ENCODE measurements around the gene POU6F2. TPM values are rescaled to one million over a fixed set of nuclear protein-coding genes. Genes with fewer than 3 reads are reported as not detected.

Gene POU6F2
- total RNA-seq, 1 experiment from 2014 or later: 0.27 TPM

DNA sequence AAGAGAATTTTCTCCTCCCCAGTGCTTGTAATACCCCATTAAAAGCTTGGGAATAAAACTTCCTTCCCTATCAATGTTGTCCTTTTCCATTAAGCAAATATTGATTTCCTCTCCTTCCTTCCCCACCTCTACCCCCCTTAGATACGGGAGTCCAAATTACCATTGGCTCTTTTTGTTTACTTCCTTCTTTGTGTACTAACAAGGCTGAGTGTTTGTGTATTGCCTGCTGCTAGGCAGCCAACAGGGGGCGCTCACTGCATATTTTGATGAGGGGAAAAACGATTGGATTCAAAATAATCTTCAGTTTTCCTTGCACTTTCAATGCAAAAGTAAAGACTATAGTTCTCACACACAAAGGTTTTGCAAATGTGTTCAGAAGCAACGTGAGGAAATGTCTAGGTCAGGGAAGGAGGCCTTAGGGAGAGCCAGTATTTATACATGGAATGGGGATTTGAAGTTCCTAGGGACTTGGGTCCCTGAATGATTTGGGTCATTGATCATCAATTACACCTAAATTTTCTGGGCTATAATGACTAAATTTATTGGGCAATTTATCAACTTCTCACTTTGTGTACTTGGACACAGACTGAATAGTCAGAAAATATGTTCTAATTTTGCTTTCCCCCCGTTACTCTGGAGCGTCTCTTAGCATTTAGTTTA is 45.1 kb upstream of the POU6F2 start (continued):
- no peak for TF ChIP-seq POLR2AphosphoS5 (IDR thresholded peaks at IDR 0.05; ENCODE audit: low read depth, low read length)
- no peak for TF ChIP-seq SRF (IDR thresholded peaks at IDR 0.05; ENCODE audit: low read depth)
- TF ChIP-seq POLR2A (IDR thresholded peaks at IDR 0.05; ENCODE audit: borderline replicate concordance, extremely low read depth, insufficient read depth, insufficient read length): no peak
- TF ChIP-seq CEBPB (IDR thresholded peaks at IDR 0.05; ENCODE audit: low read depth): no peak

DNA sequence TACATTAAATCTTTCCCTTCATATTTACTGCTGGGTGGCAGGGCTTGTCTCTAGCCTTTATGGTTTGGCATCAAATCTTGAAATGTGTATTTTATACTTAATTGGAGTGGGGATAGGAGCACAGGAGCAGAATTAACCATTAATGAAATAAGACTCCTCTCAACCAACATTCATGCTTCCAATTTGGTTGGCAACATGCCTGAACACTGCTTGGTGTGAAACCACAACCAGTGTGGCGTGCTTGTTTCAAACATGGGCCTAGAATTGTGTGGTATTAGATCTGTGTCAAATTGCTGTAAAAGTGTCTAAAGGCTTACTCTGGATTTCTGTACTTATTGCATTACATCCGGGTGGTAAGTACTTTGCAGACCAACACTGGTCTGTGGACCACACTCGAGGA is 43.7 kb upstream of the POU6F2 start:
- no peaks in the 10 kb centered on the region for H3K9me3 ChIP-seq (ENCODE audit: control insufficient read depth in 1 of 2, insufficient read depth in 1 of 2, low read depth in 1 of 2, low read length in 2 of 2)
- intact Hi-C loops (cut with micrococcal nuclease): loop anchor here (5.0 kb wide), 1 partner anchor 137 kb away; no protein-coding TSS in a partner anchor

More for the DNA sequence above, 43.7 kb upstream of the POU6F2 start:
- no TSS peak for BruUV-seq (replicated peaks)
- Histone ChIP-seq H3K9me2 (ENCODE audit: insufficient read depth) (no peaks in the 10 kb centered on the region), H3K36me3 (ENCODE audit: control insufficient read depth in 1 of 2, insufficient read depth in 2 of 2, low read length in 2 of 2) (no peaks in the 10 kb centered on the region), H3K9ac (ENCODE audit: low read length) (no peak overlapping the region), H3K79me2 (ENCODE audit: insufficient read depth, low read length) (no peaks in the 10 kb centered on the region), H3K27me3 (ENCODE audit: insufficient read depth, low read length) (peaks cover 6% of the 10 kb centered on the region; the same call in 1 of the 2 replicates), H3K4me2 (ENCODE audit: low read length) (no peak overlapping the region), H4K20me1 (ENCODE audit: insufficient read depth) (no peaks in the 10 kb centered on the region), H2AFZ (ENCODE audit: low read depth, low read length, poor library complexity, severe bottlenecking) (no peak overlapping the region), H3K4me1 (ENCODE audit: control insufficient read depth in 1 of 2, insufficient read depth in 2 of 2, low read length in 2 of 2) (0 out of 4 replicates have a peak, but pooled peaks cover 0 to 3% of the 10 kb centered on the region in 2 experiments), H3K4me3 (replicated peaks in 1 of 2; ENCODE audit: low read depth in 1 of 2, low read length in 2 of 2) (no peak overlapping the region), H3K27ac (ENCODE audit: low read depth, low read length) (no peak overlapping the region)
- no peak for ATAC-seq
- no peak for DNase-seq (ENCODE audit: low read depth, low spot score)
- ChIA-PET POLR2A (no interaction called here), CTCF (interaction anchor here (0.9 kb wide), 1 partner anchor 134 kb away, joined by 3 read pairs; no protein-coding TSS in a partner anchor), RAD21 (ENCODE audit: low non-redundant PET in 1 of 2, low total read pairs in 2 of 2, uncharacterized antibody in 2 of 2, unreplicated experiment in 2 of 2) (no interaction called here)
- TF ChIP-seq, protein P1, sequence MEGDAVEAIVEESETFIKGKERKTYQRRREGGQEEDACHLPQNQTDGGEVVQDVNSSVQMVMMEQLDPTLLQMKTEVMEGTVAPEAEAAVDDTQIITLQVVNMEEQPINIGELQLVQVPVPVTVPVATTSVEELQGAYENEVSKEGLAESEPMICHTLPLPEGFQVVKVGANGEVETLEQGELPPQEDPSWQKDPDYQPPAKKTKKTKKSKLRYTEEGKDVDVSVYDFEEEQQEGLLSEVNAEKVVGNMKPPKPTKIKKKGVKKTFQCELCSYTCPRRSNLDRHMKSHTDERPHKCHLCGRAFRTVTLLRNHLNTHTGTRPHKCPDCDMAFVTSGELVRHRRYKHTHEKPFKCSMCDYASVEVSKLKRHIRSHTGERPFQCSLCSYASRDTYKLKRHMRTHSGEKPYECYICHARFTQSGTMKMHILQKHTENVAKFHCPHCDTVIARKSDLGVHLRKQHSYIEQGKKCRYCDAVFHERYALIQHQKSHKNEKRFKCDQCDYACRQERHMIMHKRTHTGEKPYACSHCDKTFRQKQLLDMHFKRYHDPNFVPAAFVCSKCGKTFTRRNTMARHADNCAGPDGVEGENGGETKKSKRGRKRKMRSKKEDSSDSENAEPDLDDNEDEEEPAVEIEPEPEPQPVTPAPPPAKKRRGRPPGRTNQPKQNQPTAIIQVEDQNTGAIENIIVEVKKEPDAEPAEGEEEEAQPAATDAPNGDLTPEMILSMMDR (IDR thresholded peaks at IDR 0.05 in 2 of 3, conservative IDR thresholded peaks at IDR 0.05 in 1 of 3; ENCODE audit: borderline replicate concordance in 1 of 3, insufficient read depth in 1 of 3, low read depth in 2 of 3, low read length in 2 of 3): no peak
- no peak for TF ChIP-seq SP1 (IDR thresholded peaks at IDR 0.05; ENCODE audit: low read depth)
- no peak for TF ChIP-seq EGR1 (IDR thresholded peaks at IDR 0.05; ENCODE audit: low read depth)
- TF ChIP-seq, protein P2, sequence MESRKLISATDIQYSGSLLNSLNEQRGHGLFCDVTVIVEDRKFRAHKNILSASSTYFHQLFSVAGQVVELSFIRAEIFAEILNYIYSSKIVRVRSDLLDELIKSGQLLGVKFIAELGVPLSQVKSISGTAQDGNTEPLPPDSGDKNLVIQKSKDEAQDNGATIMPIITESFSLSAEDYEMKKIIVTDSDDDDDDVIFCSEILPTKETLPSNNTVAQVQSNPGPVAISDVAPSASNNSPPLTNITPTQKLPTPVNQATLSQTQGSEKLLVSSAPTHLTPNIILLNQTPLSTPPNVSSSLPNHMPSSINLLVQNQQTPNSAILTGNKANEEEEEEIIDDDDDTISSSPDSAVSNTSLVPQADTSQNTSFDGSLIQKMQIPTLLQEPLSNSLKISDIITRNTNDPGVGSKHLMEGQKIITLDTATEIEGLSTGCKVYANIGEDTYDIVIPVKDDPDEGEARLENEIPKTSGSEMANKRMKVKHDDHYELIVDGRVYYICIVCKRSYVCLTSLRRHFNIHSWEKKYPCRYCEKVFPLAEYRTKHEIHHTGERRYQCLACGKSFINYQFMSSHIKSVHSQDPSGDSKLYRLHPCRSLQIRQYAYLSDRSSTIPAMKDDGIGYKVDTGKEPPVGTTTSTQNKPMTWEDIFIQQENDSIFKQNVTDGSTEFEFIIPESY (IDR thresholded peaks at IDR 0.05; ENCODE audit: extremely low read depth, insufficient replicate concordance, low read length): no peak
- no peak for TF ChIP-seq RAD21 (IDR thresholded peaks at IDR 0.05; ENCODE audit: low read depth)
- TF ChIP-seq FOSL1 (IDR thresholded peaks at IDR 0.05; ENCODE audit: low read depth): no peak
- TF ChIP-seq ELF1 (IDR thresholded peaks at IDR 0.05; ENCODE audit: borderline replicate concordance, low read depth): no peak
- no peak for TF ChIP-seq CEBPB (IDR thresholded peaks at IDR 0.05; ENCODE audit: low read depth)
- TF ChIP-seq EZH2phosphoT487 (IDR thresholded peaks at IDR 0.05; ENCODE audit: borderline replicate concordance): no peak
- TF ChIP-seq JUND (IDR thresholded peaks at IDR 0.05): no peak
- TF ChIP-seq ZFX (IDR thresholded peaks at IDR 0.05): no peak
- no peak for TF ChIP-seq CBX3 (IDR thresholded peaks at IDR 0.05; ENCODE audit: low read depth)
- TF ChIP-seq YY1 (IDR thresholded peaks at IDR 0.05; ENCODE audit: extremely low read depth, insufficient replicate concordance, low read depth, low read length): no peak
- no peak for TF ChIP-seq SRF (IDR thresholded peaks at IDR 0.05; ENCODE audit: low read depth)
- TF ChIP-seq, protein P3, sequence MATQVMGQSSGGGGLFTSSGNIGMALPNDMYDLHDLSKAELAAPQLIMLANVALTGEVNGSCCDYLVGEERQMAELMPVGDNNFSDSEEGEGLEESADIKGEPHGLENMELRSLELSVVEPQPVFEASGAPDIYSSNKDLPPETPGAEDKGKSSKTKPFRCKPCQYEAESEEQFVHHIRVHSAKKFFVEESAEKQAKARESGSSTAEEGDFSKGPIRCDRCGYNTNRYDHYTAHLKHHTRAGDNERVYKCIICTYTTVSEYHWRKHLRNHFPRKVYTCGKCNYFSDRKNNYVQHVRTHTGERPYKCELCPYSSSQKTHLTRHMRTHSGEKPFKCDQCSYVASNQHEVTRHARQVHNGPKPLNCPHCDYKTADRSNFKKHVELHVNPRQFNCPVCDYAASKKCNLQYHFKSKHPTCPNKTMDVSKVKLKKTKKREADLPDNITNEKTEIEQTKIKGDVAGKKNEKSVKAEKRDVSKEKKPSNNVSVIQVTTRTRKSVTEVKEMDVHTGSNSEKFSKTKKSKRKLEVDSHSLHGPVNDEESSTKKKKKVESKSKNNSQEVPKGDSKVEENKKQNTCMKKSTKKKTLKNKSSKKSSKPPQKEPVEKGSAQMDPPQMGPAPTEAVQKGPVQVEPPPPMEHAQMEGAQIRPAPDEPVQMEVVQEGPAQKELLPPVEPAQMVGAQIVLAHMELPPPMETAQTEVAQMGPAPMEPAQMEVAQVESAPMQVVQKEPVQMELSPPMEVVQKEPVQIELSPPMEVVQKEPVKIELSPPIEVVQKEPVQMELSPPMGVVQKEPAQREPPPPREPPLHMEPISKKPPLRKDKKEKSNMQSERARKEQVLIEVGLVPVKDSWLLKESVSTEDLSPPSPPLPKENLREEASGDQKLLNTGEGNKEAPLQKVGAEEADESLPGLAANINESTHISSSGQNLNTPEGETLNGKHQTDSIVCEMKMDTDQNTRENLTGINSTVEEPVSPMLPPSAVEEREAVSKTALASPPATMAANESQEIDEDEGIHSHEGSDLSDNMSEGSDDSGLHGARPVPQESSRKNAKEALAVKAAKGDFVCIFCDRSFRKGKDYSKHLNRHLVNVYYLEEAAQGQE (IDR thresholded peaks at IDR 0.05; ENCODE audit: low read depth): no peak
